ENCODE results near the gene LMTK3. TPM values are rescaled to one million over a fixed set of nuclear protein-coding genes. Genes with fewer than 3 reads are reported as not detected.
"Not testable (repeated sequence)": the region's sequence is repeated elsewhere in the genome, so short reads cannot be mapped to it uniquely, and the experiment has no call there.

LMTK3 gene
- total RNA-seq, 1 donor from 2014 or later: 0.67 TPM

DNA sequence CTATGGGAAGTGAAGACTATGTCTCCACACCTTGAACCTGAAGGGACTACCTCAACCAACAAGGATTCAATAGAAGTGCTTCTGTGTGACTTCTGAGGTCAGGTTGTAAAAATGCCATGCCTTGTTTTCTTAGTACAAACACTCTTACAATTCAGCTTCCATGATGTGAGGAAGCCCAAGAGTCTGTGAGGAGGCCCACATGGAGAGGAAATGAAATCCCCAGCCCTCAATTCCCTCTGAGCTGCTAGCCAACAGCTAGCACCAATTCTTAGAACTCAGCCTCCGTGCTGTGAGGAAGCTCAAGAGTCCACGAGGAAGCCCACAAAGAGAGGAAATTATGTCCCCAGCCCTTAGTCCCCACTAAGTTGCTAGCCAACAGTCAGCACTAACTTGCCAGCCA lies 12.6 kb upstream of the LMTK3 start:
- H3K4me3 Mint-ChIP-seq (ENCODE audit: unreplicated experiment): no peak overlapping the region
- no peak overlapping the region for H3K27ac Mint-ChIP-seq (ENCODE audit: unreplicated experiment)
- TF ChIP-seq, protein P1, sequence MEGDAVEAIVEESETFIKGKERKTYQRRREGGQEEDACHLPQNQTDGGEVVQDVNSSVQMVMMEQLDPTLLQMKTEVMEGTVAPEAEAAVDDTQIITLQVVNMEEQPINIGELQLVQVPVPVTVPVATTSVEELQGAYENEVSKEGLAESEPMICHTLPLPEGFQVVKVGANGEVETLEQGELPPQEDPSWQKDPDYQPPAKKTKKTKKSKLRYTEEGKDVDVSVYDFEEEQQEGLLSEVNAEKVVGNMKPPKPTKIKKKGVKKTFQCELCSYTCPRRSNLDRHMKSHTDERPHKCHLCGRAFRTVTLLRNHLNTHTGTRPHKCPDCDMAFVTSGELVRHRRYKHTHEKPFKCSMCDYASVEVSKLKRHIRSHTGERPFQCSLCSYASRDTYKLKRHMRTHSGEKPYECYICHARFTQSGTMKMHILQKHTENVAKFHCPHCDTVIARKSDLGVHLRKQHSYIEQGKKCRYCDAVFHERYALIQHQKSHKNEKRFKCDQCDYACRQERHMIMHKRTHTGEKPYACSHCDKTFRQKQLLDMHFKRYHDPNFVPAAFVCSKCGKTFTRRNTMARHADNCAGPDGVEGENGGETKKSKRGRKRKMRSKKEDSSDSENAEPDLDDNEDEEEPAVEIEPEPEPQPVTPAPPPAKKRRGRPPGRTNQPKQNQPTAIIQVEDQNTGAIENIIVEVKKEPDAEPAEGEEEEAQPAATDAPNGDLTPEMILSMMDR (IDR thresholded peaks at IDR 0.05): no peak
- no peak for DNase-seq (ENCODE audit: low spot score)
- peaks cover 21% of the 10 kb centered on the region for H3K9me3 Mint-ChIP-seq (ENCODE audit: low read depth)
- H3K4me1 Mint-ChIP-seq (ENCODE audit: low read depth): no peaks in the 10 kb centered on the region
- peaks cover 5% of the 10 kb centered on the region for H3K36me3 Mint-ChIP-seq (ENCODE audit: low read depth)
- H3K27me3 Mint-ChIP-seq (ENCODE audit: low read depth): no peaks in the 10 kb centered on the region

DNA sequence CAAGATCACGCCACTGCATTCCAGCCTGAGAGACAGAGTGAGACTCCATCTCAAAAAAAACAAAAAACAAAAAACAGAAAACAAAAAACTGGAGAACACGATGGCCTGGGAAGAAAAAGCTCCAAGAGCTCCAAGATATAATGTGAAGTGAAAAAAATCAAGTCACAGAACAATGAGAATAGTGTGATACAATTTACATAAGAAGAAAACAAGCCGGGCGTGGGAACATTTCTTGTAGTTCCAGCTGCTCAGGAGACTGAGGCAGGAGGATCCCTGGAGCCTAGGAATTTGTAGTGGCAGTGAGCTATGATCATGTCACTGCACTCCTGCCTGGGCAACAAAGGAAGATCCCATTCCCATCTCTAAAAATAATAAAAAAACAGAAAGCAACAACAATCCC lies 8.5 kb upstream of the LMTK3 start:
- TF ChIP-seq, protein P1 (IDR thresholded peaks at IDR 0.05): no peak
- no peaks in the 10 kb centered on the region for H3K36me3 Mint-ChIP-seq (ENCODE audit: low read depth)
- H3K4me3 Mint-ChIP-seq (ENCODE audit: unreplicated experiment): no peak overlapping the region
- DNase-seq (ENCODE audit: low spot score): no peak
- no peak overlapping the region for H3K27ac Mint-ChIP-seq (ENCODE audit: unreplicated experiment)
- peaks cover 6% of the 10 kb centered on the region for H3K9me3 Mint-ChIP-seq (ENCODE audit: low read depth)
- no peaks in the 10 kb centered on the region for H3K4me1 Mint-ChIP-seq (ENCODE audit: low read depth)
- H3K27me3 Mint-ChIP-seq (ENCODE audit: low read depth): no peaks in the 10 kb centered on the region

DNA sequence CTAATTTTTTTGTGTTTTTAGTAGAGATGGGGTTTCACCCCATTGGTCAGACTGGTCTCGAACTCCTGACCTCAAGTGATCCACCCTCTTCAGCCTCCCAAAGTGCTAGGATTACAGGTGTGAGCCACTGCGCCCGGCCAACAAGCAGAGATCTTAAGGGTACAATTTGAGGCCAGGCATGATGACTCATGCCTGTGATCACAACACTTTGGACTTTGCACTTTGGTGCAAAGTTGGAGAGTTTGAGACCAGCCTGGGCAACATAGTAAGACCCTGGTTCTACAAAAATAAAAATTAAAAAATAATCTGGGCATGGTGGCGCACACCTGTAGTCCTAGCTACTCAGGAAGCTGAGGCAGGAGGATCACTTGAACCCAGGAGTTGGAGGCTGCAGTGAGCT lies 7.8 kb upstream of the LMTK3 start:
- DNase-seq (ENCODE audit: low spot score); H3K27ac Mint-ChIP-seq (ENCODE audit: unreplicated experiment); H3K9me3 Mint-ChIP-seq (ENCODE audit: low read depth); H3K27me3 Mint-ChIP-seq (ENCODE audit: low read depth); H3K4me3 Mint-ChIP-seq (ENCODE audit: unreplicated experiment); H3K4me1 Mint-ChIP-seq (ENCODE audit: low read depth); H3K36me3 Mint-ChIP-seq (ENCODE audit: low read depth): not testable (repeated sequence)

DNA sequence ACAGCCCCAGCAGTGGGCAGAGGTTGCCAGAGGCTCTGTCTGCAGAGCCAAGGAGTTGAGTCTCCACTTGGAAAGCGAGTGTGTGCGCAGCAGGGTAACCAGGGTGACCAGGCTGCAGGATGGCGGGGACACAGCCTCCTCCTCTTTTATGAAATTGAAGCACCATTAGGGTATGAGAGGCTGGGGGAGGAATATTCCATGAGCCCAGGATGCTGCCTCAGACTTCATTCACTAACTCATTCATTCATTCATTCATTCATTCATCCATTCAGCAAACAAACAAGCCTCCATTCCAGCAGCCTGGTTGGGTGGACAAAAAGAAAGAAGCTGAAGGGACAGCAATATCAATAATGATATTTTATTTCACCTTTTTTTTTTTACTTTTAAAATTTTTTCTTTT lies 6.6 kb upstream of the LMTK3 start:
- no peak overlapping the region for H3K27ac Mint-ChIP-seq (ENCODE audit: unreplicated experiment)

DNA sequence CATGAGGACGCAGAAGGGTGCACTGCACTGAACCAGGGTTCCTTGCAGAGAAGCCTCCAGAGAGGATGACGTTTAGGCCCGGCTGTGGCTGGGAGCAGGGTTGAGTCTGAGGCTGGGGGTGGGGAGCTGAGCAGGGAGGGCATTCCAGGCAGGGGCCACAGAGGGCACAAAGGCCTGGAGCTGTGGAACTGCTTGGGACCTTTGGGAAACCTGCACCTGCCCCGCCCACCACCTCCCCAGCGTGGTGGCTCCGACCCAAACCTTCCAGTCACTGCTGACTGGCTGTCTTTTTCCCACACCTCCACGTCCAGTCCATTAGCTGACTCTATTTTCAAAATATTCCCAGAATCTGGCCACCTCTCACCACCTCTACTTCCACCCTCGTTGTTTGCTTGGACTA lies 4.9 kb upstream of the LMTK3 start:
- Mint-ChIP-seq H3K27me3 (ENCODE audit: low read depth) (no peaks in the 10 kb centered on the region), H3K36me3 (ENCODE audit: low read depth) (no peaks in the 10 kb centered on the region), H3K9me3 (ENCODE audit: low read depth) (no peaks in the 10 kb centered on the region), H3K27ac (ENCODE audit: unreplicated experiment) (no peak overlapping the region), H3K4me1 (ENCODE audit: low read depth) (peaks cover 4% of the 10 kb centered on the region), H3K4me3 (ENCODE audit: unreplicated experiment) (no peak overlapping the region)
- TF ChIP-seq, protein P1 (IDR thresholded peaks at IDR 0.05): no peak
- DNase-seq (ENCODE audit: low spot score): no peak

More for the DNA sequence above, 6.6 kb upstream of the LMTK3 start:
- Mint-ChIP-seq H3K9me3 (ENCODE audit: low read depth) (no peaks in the 10 kb centered on the region), H3K27me3 (ENCODE audit: low read depth) (no peaks in the 10 kb centered on the region), H3K4me1 (ENCODE audit: low read depth) (peaks cover 4% of the 10 kb centered on the region), H3K36me3 (ENCODE audit: low read depth) (no peaks in the 10 kb centered on the region), H3K4me3 (ENCODE audit: unreplicated experiment) (no peak overlapping the region)
- no peak for DNase-seq (ENCODE audit: low spot score)
- TF ChIP-seq, protein P1 (IDR thresholded peaks at IDR 0.05): no peak

DNA sequence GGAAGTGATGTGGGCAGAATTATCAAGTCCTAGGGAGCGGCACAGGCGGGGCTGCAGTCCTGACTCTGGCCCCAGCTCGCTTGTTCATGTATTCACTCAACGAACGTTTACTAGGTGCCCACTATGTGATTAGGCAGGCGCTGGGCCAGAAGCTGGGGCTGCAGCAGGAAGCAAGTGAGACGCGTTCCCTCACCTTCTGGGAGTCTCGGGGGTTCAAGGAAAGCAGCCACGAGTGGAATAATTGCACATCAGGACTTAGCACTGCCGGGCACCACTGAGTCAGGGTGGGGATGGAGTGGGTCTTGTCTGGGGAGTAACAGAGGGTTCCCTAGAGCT lies 2.5 kb upstream of the LMTK3 start:
- TF ChIP-seq, protein P1 (IDR thresholded peaks at IDR 0.05): no peak

More for the DNA sequence above, 2.5 kb upstream of the LMTK3 start:
- H3K4me3 Mint-ChIP-seq (ENCODE audit: unreplicated experiment): no peak overlapping the region
- peaks cover 12% of the 10 kb centered on the region for H3K4me1 Mint-ChIP-seq (ENCODE audit: low read depth)
- H3K9me3 Mint-ChIP-seq (ENCODE audit: low read depth): no peaks in the 10 kb centered on the region
- H3K27ac Mint-ChIP-seq (ENCODE audit: unreplicated experiment): no peak overlapping the region
- H3K36me3 Mint-ChIP-seq (ENCODE audit: low read depth): no peaks in the 10 kb centered on the region
- H3K27me3 Mint-ChIP-seq (ENCODE audit: low read depth): peaks cover 8% of the 10 kb centered on the region
- DNase-seq (ENCODE audit: low spot score): no peak

Data from chondrocyte (in vitro differentiated cells).